IPS-15b (cell line): Measurements from ENCODE around the gene RNF112.
"Not testable (repeated sequence)": the region's sequence is repeated elsewhere in the genome, so short reads cannot be mapped to it uniquely, and the experiment has no call there.

Experiments used
- H3K27me3 ChIP-seq: one replicate; pipeline ENCODE4 v1.6.1; 2013; ENCODE audit warnings: low read length; ENCODE audit not compliant: control insufficient read depth, insufficient read depth
- H3K36me3 ChIP-seq: one replicate; pipeline ENCODE4 v1.6.1; 2013; ENCODE audit warnings: low read length; ENCODE audit not compliant: control insufficient read depth, insufficient read depth
- H3K4me1 ChIP-seq: one replicate; pipeline ENCODE4 v1.6.1; 2013; ENCODE audit warnings: mild to moderate bottlenecking, low read length; ENCODE audit not compliant: control insufficient read depth, insufficient read depth
- H3K4me3 ChIP-seq: one replicate; pipeline ENCODE4 v1.5.1; 2013; ENCODE audit warnings: low read depth, low read length
- H3K9ac ChIP-seq: one replicate; pipeline ENCODE4 v1.6.1; 2013; ENCODE audit warnings: low read depth, mild to moderate bottlenecking, low read length
- H3K9me3 ChIP-seq: one replicate; pipeline ENCODE4 v1.6.1; 2013; ENCODE audit warnings: mild to moderate bottlenecking, low read length; ENCODE audit not compliant: control insufficient read depth, insufficient read depth

RNF112 gene

GRCh38 chr17:19448341-19449268 is 37.6 kb downstream of the RNF112 start:
- Histone ChIP-seq H3K4me3 (no peak overlapping the region), H3K27me3 (no peaks in the 10 kb centered on the region), H3K9me3 (no peaks in the 10 kb centered on the region), H3K4me1 (peaks cover 9% of the 10 kb centered on the region), H3K36me3 (no peaks in the 10 kb centered on the region), H3K9ac (no peak overlapping the region)

DNA sequence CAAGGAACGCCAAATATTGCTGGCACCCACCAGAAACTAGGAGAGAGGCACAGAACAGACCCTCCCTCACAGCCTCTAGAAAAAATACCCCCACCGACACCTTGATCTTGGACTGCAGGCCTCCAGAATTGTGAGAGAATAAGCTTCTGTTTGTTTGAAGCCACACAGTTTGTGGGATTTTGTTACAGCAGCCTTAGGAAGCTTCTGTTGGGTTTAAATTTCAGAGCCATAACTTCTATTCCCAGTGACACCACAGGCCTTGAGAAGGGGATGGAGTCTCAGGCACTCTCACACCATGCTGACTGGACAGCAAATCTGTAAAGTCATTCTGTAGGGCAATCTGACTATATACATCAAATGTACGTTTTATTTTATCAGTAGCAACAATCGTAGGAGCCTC is 38.6 kb downstream of the RNF112 start:
- Histone ChIP-seq H3K9ac (no peak overlapping the region), H3K27me3 (no peaks in the 10 kb centered on the region), H3K4me3 (no peak overlapping the region), H3K36me3 (no peaks in the 10 kb centered on the region), H3K9me3 (no peaks in the 10 kb centered on the region), H3K4me1 (peaks cover 9% of the 10 kb centered on the region)

- H3K4me3 ChIP-seq: no peak overlapping the region
- peaks cover 24% of the 10 kb centered on the region for H3K4me1 ChIP-seq
- H3K9me3 ChIP-seq: no peaks in the 10 kb centered on the region
- no peaks in the 10 kb centered on the region for H3K27me3 ChIP-seq
- H3K9ac ChIP-seq: no peak overlapping the region
- H3K36me3 ChIP-seq: no peaks in the 10 kb centered on the region
These were observed 42.3 kb downstream of the RNF112 start for GRCh38 chr17:19453296-19453695.

DNA sequence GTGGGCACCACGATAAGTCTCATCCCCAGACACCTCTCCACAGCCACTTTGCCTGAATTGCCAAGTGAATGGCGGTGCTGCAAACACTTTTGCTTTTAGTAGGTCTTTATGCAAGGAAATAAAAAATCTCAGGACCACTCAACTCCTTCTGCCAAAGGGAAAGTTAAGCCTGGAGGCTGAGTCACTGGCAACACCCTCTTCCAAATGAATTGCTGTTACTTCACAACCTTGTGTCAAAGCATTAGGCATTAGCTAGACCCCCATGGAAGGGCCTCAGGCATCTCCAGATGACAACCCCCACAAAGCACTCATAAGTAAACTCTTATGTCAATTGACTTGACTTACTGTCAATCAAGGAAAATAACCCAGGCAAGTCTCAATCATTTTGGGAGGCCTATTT is 43.0 kb downstream of the RNF112 start:
- Histone ChIP-seq H3K27me3 (no peaks in the 10 kb centered on the region), H3K36me3 (no peaks in the 10 kb centered on the region), H3K9me3 (no peaks in the 10 kb centered on the region), H3K9ac (no peak overlapping the region), H3K4me1 (peaks cover 24% of the 10 kb centered on the region), H3K4me3 (no peak overlapping the region)

DNA sequence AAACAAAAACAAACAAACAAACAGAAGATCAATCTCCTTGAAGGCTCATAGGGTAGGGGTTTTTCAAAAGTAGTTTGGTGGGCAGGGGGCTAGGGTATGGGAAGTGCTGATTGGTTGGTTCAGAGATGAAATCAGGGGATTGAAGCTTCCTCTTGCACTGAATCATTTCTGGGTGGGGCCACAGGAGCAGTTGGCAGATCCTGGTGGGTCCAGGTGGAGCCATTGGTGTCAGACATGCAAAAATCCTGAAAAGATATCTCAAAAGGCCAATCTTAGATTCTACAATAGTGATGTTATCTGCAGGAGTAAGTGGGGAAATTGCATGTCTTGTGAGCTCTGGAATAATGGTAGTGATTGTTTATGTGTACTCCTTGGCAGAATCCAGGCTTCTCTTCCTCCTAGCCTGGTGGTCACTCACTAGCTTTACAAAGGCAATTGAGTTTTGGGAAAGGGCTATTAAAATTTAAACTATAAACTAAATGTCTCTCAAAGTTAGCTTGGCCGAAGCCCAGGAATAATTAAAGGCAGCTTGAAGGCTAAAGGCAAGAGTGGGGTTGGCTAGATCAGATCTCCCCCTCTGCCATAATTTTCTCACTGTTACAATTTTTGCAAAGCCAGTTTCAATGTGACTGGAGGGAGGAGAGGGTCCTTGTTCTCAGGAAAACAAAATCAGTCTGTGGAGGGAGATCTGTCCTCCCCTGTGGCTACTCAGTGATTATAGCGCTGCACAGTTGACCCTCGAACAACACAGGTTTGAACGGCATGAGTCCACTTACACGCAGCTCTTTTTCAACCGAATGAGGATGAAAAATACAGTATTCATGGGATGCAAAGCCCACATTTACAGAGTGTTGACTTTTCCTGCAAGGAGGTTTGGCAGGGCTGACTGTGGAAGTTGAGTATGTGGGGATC is 45.2 kb downstream of the RNF112 start:
- no peaks in the 10 kb centered on the region for H3K36me3 ChIP-seq
- no peaks in the 10 kb centered on the region for H3K27me3 ChIP-seq
- H3K4me3 ChIP-seq: no peak overlapping the region
- H3K9ac ChIP-seq: no peak overlapping the region
- H3K4me1 ChIP-seq: peaks cover 42% of the 10 kb centered on the region
- no peaks in the 10 kb centered on the region for H3K9me3 ChIP-seq

- Histone ChIP-seq H3K4me3 (no peak overlapping the region), H3K9ac (no peak overlapping the region), H3K4me1 (peaks cover 48% of the 10 kb centered on the region)
These were observed 46.0 kb downstream of the RNF112 start for GRCh38 chr17:19457046-19457445.

GRCh38 chr17:19457830-19458271 is 46.8 kb downstream of the RNF112 start:
- Histone ChIP-seq H3K27me3 (no peaks in the 10 kb centered on the region), H3K9me3 (no peaks in the 10 kb centered on the region), H3K36me3 (no peaks in the 10 kb centered on the region), H3K9ac (peak overlapping the region; percentile 49), H3K4me3 (peak overlapping the region; percentile 38), H3K4me1 (peaks cover 48% of the 10 kb centered on the region)

More at GRCh38 chr17:19457046-19457445, 46.0 kb downstream of the RNF112 start:
- H3K36me3 ChIP-seq: no peaks in the 10 kb centered on the region
- H3K27me3 ChIP-seq: no peaks in the 10 kb centered on the region
- no peaks in the 10 kb centered on the region for H3K9me3 ChIP-seq

GRCh38 chr17:19458481-19458880 is 47.4 kb downstream of the RNF112 start:
- H3K9me3 ChIP-seq, H3K4me3 ChIP-seq, H3K36me3 ChIP-seq, H3K27me3 ChIP-seq: not testable (repeated sequence)
- Histone ChIP-seq H3K9ac (peak overlapping the region; percentile 28), H3K4me1 (peaks cover 50% of the 10 kb centered on the region)

DNA sequence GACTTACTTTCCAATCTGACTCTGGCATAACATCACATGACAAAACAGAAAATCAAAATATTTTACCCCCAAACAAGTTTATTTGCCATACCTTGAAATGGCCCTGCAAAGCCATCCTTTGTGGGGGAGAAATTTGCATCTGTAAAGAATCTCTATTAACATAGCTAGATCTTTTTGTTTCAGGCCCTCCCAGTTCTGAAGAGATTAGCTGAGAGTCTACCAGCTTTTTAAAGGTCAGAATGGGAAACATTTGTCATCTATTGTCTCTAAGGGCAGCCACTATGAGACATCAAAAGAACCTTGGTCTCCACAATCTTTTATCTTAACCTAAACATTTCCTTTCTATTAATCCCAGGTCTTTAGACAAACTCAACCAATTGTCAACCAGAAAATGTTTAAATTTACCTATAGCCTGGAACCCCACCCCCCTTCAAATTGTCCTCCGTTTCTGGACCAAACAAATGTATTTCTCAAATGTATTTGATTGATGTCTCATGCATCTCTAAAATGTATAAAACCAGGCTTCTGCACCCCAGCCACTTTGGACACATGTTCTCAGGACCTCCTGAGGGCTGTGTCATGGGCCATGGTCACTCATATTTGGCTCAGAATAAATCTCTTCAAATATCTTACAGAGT is 48.1 kb downstream of the RNF112 start:
- H3K27me3 ChIP-seq, H3K4me3 ChIP-seq, H3K9me3 ChIP-seq, H3K36me3 ChIP-seq: not testable (repeated sequence)
- H3K4me1 ChIP-seq: peaks cover 50% of the 10 kb centered on the region
- H3K9ac ChIP-seq: peak overlapping the region; percentile 28

DNA sequence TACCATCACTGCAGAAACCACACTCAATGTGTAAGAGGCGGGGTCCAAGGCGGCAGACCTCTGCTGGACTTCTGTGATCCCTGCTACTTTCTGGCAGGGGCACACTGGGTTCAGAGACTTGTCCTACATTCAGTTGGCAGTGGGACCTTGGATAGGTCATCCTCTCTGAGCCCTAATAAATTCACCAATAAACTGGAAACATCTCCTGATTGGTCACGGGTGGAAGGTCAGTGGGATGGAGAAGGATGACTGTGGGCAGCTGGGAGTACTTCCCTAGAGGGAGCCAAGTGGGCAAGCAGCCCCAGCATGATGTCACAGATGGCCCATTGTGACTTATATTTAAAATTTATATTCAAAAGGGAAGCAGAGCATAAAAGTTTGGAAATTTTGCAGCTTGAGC is 49.7 kb downstream of the RNF112 start:
- no peaks in the 10 kb centered on the region for H3K36me3 ChIP-seq
- peaks cover 50% of the 10 kb centered on the region for H3K4me1 ChIP-seq
- no peaks in the 10 kb centered on the region for H3K27me3 ChIP-seq
- peak overlapping the region; percentile 35 for H3K4me3 ChIP-seq
- H3K9ac ChIP-seq: no peak overlapping the region
- no peaks in the 10 kb centered on the region for H3K9me3 ChIP-seq

- Histone ChIP-seq H3K36me3 (no peaks in the 10 kb centered on the region), H3K4me3 (peak overlapping the region; percentile 35), H3K4me1 (peaks cover 50% of the 10 kb centered on the region), H3K9me3 (no peaks in the 10 kb centered on the region), H3K27me3 (no peaks in the 10 kb centered on the region), H3K9ac (no peak overlapping the region)
These were observed 50.1 kb downstream of the RNF112 start for GRCh38 chr17:19461116-19461515.
